ENCODE measurements around the gene ACACA.
A peak's percentile ranks its signal among the peaks of the same experiment; 100 is the strongest.

Gene ACACA

GRCh38 chr17:37340804-37341203 is 65.8 kb downstream of the ACACA start:
- H3K4me3 ChIP-seq (ENCODE audit: low read length): no peak overlapping the region
- TF ChIP-seq CTCF (conservative IDR thresholded peaks at IDR 0.05; ENCODE audit: low read depth, low read length): no peak
- DNase-seq (ENCODE audit: low read depth): no peak

- H3K4me3 ChIP-seq (ENCODE audit: low read length): no peak overlapping the region
- DNase-seq (ENCODE audit: low read depth): no peak
- no peak for TF ChIP-seq CTCF (conservative IDR thresholded peaks at IDR 0.05; ENCODE audit: low read depth, low read length)
Observed at GRCh38 chr17:37339321-37339720, 67.3 kb downstream of the ACACA start.

- DNase-seq (ENCODE audit: low read depth): no peak
- no peak for TF ChIP-seq CTCF (conservative IDR thresholded peaks at IDR 0.05; ENCODE audit: low read depth, low read length)
- H3K4me3 ChIP-seq (ENCODE audit: low read length): no peak overlapping the region
Observed at GRCh38 chr17:37338847-37339246, 67.8 kb downstream of the ACACA start.

GRCh38 chr17:37327341-37328090 is 79.1 kb downstream of the ACACA start:
- H3K4me3 ChIP-seq (ENCODE audit: low read length): no peak overlapping the region
- DNase-seq (ENCODE audit: low read depth): peak; percentile 70
- TF ChIP-seq CTCF (conservative IDR thresholded peaks at IDR 0.05; ENCODE audit: low read depth, low read length): no peak

- TF ChIP-seq CTCF (conservative IDR thresholded peaks at IDR 0.05; ENCODE audit: low read depth, low read length): no peak
- no peak overlapping the region for H3K4me3 ChIP-seq (ENCODE audit: low read length)
- DNase-seq (ENCODE audit: low read depth): no peak
Observed at GRCh38 chr17:37322826-37323561, 83.6 kb downstream of the ACACA start.

GRCh38 chr17:37322106-37322505 is 84.5 kb downstream of the ACACA start:
- DNase-seq (ENCODE audit: low read depth): no peak
- H3K4me3 ChIP-seq (ENCODE audit: low read length): no peak overlapping the region
- TF ChIP-seq CTCF (conservative IDR thresholded peaks at IDR 0.05; ENCODE audit: low read depth, low read length): no peak

Data from retinal pigment epithelial cell (primary cell).